ENCODE data around the gene SUV39H1.

SUV39H1 gene

DNA sequence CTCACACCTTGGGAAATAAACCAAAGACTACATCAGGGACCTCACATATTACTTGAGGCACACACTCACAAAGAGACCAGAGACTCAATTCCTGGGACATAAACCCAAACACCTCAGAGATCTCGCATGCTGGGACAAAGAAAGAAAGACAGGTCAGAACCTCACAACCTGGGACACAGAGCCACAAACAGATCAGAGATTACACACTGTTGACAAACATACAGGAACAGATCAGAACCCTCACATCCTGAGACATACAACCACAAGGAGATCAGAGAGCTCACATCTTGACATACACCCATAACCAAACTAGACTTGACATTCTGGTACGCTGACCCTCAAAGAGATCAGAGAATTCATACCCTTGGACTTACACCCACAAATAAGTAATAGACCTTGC lies 17.3 kb downstream of the SUV39H1 start:
- no peak for DNase-seq (ENCODE audit: low read depth in 2 of 2)

DNA sequence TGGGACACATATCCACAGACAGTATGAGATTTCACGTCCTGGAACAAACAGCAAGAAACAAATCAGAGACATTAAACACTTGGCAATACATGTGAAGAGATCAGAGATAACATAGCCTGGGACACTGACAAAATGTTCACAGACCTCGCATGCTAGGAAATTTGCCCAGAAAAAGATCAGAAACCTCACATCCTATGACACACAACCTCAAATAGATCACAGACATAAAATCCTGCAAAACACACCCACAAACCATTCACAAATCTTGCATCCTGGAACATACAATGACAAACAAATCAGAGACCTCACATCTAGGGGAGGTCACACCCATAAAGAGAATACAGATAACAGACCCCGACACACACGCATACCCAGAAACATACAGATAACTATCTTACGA lies 18.0 kb downstream of the SUV39H1 start:
- no peak for DNase-seq (ENCODE audit: low read depth in 2 of 2)

DNA sequence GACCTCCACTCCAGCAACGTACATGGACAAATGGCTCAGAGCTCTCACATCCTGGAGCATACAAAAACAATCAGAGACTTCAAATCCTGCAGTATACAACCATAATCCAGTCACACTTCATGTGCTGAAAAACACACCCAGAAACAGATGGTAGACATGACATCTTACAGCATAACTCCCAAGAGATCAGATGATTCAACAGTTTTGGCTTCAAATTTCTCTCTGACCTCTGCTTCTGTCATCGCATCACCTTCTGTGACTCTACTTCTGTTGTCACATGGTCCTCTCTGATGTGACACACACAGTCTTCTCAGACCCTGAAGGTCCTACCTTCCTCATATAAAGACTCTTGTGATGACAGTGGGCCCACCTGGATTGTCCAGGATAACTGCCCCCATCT lies 18.5 kb downstream of the SUV39H1 start:
- no peak for DNase-seq (ENCODE audit: low read depth in 2 of 2)

DNA sequence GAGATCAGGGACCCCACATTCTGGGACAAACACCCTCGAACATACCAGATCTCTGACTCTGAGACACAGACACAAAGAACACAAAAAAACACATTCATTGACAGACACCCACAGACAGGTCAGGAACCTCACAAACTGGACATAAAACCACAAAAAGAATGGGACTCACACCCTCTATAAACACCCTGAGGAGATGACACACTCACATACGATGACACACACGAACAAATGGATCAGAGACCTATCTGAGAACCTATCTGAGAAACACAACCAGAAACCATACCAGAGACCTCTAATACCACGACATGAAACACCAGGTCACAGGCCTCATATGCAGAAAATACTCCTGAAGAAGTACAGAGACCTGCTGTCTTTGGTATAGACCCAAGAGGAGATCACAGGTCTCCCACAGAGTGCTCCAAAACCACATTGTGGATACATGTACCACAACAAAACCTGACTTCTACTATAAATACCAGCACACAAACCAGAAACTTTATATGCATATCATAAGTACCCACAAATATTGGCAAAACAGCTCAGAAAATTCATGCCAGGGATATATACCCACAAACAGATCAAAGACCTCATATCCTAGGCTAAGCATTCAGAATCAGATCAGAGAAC lies 19.5 kb downstream of the SUV39H1 start:
- DNase-seq (ENCODE audit: low read depth in 2 of 2) = no peak

DNA sequence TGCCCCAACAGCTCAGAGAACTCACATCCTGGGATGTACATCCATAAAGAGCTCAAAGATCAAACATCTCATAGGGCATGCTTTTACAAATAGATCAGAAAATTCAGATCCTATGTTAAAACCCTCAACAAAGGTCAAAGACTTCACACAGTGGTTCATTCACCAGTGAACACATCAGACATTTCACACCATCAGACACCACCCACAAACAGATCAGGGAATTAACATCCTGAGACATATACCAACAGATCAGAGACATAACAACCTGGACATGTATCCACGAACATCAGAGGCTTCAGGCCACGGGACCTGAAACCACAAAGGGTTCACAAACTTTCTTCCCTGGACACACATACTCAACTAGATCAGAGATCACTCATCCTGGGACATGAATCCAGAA lies 23.4 kb downstream of the SUV39H1 start:
- DNase-seq (ENCODE audit: low read depth in 2 of 2) = no peak

DNA sequence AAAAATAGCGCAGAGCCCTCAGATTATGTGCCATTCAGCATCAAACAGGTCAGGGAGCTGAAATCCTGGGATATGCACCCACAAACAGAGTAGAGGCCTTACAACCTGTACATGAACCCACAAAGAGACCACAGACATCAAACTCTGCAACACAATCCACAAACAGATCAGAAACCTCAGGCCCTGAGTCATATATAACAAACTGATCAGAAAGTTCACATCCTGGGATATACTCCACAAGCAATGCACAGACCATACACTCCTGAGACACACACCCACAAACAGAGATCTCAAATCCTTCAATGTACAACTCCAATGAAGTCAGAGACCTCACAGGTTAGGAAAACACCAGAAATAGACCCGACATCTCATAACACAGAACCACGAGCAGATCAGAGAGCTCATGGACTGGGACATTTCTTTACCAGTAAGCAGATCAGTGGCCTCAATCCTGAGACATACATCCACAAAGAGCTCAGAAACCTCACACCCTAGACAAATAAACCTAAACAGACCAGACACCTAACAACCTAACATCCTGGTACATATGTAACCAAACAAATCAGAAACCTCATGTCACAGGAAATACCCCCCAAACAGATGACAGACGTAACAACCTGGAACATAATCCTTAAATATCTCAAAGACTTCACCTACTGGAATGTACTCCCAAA lies 24.2 kb downstream of the SUV39H1 start:
- no peak for DNase-seq (ENCODE audit: low read depth in 2 of 2)

DNA sequence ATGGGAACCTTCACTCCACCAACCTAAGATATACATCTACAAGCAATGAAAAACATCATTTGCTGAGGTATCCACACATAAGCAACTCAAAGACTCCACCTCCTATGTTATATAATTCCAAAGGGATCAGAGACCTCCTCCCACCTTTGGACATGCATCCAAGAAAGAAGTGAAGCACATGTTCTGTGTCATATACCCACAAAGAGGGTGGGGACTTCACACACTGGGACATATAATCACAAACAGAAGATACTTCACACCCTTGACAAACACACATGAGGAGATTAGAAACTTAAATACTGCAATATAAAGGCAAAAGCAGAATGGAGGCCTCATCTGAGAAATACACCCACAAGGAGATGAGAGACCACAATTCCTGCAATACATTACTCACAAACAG lies 25.4 kb downstream of the SUV39H1 start:
- DNase-seq (ENCODE audit: low read depth in 2 of 2) = no peak

DNA sequence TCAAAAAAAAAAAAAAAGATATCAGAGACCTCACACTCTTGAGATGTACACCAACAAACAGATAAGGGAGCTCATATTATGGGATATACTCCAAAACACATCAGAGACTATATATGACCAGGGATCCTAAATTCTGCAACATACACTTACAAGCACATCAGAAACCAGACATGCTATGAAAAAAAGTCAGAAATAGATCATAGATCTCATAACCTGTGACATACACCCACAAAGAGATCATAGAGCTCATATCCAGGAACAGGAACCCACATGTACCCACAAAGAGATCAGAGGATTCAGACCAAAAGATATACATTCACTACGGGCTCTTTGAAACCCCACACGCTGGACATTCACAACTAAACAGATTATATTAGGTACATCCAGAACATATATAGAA lies 30.1 kb downstream of the SUV39H1 start:
- DNase-seq (ENCODE audit: low read depth in 2 of 2) = no peak

DNA sequence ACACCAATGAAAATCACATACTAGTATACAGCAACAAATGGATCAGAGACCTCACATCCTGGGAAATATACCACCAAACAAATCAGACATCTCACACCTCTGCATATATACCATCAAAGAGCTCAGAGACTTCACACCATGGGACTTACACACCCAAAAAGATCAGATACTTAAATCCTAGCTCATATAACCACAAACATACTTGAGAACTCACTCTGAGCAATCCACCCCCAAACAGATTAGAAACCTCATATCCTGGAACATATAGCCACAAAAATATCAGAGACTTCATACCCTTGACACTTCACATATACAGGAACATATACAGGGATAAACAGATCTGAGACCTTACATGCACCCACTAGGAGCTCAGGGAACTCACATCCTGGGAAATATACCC lies 32.1 kb downstream of the SUV39H1 start:
- DNase-seq (ENCODE audit: low read depth in 2 of 2) = no peak

DNA sequence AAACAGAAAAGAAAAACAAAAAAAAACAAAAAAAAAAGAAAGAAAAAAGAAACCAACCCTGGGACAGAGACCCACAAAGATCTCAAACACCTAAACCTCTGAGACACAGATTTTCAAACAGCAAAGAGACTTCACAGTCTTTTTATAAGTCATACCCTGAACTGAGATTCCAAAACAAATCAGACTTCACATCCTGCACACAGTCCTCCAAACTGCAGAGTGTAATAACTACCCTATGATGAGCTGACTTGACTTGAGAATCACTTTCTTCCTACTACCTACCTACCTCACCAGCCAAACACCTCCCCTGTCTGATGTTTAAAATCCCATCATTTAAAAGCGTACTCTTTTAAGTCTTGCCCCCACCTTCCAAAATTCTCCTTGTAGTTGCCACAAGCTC lies 39.8 kb downstream of the SUV39H1 start:
- no peak for DNase-seq (ENCODE audit: low read depth in 2 of 2)

DNA sequence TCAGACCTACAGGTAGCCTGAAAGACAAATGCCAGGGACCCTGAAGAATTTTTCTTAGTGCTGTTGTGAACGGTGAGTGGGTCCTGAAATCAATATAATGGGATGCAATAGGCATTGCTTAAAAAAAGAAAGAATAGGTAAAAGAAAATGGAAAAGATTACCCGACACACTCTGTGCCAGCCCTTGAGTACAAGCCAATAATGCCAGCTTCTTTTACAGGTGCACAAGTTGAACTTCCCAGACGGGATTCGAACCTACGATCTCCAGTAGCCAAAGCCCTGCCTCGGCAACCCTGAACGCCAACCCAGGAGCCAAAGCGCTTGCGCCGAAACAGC lies 40.3 kb downstream of the SUV39H1 start:
- DNase-seq (ENCODE audit: low read depth in 2 of 2) = no peak

DNA sequence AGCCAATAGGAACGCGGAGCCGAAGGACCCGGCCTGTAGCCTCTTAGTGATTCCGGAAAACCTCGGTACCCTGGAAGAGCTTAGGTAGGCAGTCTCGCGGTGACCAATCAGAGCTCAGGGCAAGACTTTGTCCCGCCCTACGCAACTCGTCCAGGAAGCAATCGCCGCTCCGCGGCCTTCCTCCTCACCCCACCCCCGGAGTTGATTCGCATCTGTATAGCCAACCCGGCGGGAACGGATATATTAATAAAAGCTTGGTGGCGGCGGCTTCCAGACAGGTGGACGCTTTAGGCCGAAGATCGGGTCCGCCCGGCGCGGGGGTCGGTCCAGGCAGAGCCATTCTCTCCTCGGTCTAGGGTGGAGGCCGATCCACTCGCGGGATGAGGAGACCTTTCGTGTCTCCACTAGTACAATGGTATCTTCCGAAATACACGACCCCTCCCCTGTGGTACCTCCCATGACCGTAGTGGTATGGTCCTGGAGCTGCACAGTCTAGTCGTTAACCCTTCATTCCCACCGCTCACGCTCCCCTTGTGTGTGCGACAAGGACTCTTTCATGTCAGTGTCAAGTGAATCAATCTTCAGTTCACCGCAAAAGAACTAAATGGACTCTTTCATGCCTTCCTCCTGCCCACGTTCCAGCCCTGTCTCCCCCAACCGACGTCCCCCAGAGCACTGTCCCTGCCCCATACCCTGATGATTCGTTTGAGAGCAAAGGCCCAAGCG lies 40.8 kb downstream of the SUV39H1 start:
- DNase-seq (ENCODE audit: low read depth in 2 of 2) = peak; percentile 69 to 76

DNA sequence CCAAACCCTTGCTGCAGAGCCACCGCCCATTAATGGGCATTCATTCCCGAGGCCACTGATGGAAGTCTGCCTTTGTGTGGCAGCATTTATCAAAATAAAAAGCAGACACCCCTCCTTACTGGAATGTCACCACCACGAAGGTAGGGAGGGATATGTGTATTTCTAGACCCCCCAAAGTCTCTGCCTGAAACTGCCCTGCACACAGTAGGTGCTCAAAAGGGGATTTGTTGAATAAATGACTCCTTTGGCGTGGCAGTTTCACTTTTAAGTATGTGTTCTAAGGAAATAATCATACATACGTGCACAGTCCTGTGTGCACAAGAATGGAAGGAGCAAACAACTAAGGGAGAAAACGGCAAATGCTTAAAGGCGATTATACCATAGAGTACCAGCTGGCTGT lies 41.4 kb downstream of the SUV39H1 start:
- no peak for DNase-seq (ENCODE audit: low read depth in 2 of 2)

DNA sequence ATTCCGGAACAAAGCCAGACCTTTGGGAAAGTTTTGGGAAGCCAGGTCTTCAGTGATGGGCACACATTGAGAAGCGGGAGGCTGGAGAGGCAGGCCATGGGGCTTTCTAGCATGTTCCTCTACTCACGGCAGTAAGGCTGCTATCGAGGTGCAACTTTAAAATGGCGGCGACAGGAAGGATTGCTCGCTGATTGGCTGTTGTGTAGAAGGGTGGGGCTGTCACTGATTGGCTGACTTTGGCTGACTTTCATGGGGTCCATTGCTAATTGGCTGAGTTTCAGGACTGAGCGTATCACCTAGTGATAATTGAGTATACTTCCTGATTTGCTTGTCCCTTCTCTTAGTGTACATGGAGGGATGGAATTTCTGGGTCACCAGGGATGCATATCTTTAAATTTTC lies 45.3 kb downstream of the SUV39H1 start:
- DNase-seq (ENCODE audit: low read depth in 2 of 2) = no peak

DNA sequence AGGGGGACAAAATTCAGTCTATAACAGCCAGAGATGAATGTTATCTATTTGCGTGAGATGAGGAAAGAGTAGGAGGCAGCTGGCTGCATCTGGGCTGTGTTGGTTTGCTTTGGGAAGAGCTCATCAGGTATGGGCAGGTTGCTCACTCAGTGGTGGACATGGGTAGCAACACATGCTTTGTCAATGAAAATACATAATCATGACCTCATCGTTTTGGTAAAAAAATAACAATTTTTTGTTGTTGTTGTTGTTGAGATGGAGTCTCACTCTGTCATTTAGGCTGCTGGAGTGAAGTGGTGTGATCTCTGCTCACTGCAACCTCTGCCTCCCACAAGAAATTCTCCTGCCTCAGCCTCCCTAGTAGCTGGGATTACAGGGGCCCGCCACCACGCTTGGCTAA lies 48.7 kb downstream of the SUV39H1 start:
- DNase-seq (ENCODE audit: low read depth in 2 of 2) = no peak

DNA sequence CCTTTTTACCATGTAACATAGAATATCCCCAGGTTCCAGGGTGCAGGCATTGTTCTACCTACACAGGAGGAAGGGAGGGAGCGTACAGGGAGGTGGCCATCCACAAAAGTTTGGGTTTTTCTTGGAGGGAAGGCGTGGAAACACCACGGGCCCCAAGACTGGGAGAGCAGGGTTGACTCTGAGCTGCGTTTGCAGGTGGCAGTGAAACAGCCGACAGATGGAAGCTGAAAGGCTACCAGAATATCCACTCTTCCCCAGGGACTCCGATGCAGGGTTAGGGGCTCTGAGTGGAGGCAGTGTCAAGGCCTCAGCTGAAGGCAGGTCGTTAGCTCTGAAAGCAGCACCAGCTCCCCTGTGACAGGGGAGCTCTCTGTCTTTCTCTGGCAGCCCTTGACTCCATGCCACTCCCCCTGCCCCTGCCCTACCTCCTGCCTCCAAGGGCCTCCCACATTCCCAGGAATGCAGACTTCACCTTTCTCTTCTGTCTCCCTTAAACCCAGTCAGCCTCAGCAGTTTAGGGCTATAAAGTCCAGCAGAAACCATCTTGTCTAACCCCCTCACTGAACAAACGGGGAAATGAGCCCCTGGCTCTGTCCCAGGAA lies 51.0 kb downstream of the SUV39H1 start:
- no peak for DNase-seq (ENCODE audit: low read depth in 2 of 2)

DNA sequence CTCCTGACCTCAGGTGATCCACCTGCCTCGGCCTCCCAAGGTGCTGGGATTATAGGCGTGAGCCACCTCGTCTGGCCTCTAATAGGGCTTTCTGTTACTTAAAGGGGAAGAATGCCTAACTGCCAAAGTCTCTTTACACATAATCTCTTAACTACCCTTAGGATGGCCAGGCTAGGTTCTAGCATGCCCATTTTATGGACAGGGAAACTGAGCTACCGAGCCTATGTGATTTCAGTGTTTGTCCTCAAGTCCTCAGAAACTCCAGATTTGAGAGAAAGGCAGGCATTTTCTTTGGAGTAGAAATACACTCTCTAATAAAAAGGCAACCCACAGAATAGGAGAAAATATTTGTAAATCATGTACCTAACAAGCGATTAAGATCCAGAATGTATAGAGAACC lies 52.6 kb downstream of the SUV39H1 start:
- DNase-seq (ENCODE audit: low read depth in 2 of 2) = no peak

DNA sequence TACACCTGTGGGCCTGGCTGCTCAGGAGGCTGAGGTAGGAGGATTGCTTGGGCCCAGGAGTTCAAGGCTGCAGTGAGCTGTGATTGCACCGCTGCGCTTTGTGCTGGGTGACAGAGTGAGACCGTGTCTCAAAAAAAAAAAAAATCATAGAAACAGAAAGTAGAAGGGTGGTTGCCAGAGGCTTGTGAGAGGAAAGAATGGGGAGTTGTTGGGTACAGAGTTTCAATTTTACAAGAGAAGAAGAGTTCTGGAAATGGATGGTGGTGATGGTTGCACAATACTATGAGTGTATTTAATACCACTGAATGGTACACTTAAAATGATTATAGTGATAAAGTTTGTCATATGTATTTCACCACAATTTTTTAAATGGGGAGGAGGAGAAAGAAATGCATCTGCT lies 54.8 kb downstream of the SUV39H1 start:
- no peak for DNase-seq (ENCODE audit: low read depth in 2 of 2)

DNA sequence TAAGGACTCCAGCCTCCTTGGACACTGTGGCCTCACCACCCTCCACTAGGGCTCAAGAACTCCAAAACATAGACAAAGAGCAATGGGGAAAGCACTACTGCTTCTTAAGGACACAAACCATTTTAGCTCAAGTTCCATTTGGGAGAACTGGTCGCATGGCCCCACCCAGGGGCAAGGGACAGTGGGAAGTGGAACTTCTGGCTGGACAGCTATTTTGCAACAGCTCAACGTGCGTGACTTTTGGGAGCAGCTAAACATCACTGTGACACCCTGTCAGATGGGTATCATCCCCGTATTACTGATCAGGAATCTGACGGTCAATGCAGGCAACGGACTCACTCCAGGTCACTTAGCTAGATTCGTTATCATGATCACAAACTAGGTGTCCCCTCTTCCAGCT lies 56.0 kb downstream of the SUV39H1 start:
- no peak for DNase-seq (ENCODE audit: low read depth in 2 of 2)

DNA sequence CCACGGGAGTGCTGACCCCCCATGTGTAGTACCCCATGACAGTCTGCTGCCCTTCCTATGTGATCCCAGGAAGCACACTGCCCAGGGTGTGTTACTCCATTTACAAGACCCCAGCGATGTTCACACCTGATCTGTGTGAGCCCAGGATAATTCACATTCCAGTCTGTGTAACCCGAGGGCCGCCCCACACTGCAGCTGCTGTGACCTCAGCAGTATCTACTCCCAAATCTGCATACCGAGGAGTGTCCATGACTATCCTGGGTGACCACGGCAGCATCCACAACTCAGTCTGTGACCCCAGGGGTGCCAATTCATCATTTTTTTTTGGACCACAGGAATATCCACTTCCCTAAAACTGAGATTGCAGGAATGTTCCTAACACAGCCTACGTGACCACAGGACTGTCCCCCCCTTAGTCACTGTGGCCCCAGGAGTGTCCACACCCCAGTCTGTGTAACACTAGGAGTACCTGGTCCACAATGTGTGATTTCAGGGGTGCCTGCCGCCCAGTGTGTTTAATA lies 57.2 kb downstream of the SUV39H1 start:
- no peak for DNase-seq (ENCODE audit: low read depth in 2 of 2)

DNA sequence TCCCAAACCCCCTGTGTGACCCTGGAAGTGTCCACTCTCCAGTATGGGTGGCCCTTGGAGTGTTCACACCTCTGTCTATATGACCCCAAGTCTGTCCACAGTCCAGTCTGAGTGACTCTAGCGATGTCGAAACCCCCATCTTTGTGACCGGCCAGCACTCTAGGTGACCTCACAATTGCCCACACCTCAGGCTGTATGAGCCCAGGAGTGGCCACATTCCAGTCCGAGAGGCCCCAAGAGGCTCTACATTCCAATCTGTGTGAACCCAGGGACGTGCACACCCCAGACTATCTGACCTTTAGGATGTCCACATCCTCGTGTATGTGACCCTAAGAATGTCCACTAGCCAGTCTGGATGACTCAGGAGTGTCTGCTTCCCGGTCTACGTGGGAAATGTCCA lies 57.7 kb downstream of the SUV39H1 start:
- no peak for DNase-seq (ENCODE audit: low read depth in 2 of 2)
